HEK293 (cell line): ENCODE measurements around the gene PLAAT2.

Experiments
- GFI1B ChIP-seq: fragments of 450-650 bp; formaldehyde crosslinking; IDR thresholded peaks from 2 replicates; pipeline ENCODE4 v1.5.1; 2016; ENCODE audit warnings: missing biosample characterization, missing genetic modification characterization
- YY1 ChIP-seq: fragments of 450-650 bp; formaldehyde crosslinking; IDR thresholded peaks from 2 replicates; pipeline ENCODE4 v1.5.1; 2018; ENCODE audit warnings: missing biosample characterization, missing genetic modification characterization
- ZNF2 ChIP-seq: fragments of 450-650 bp; formaldehyde crosslinking; IDR thresholded peaks from 2 replicates; pipeline ENCODE4 v1.5.1; 2016; ENCODE audit warnings: missing biosample characterization, missing genetic modification characterization
- ZNF248 ChIP-seq: fragments of 450-650 bp; formaldehyde crosslinking; IDR thresholded peaks from 2 replicates; pipeline ENCODE4 v1.5.1; 2017; ENCODE audit warnings: missing biosample characterization, missing genetic modification characterization
- ZNF423 ChIP-seq: fragments of 450-650 bp; formaldehyde crosslinking; IDR thresholded peaks from 2 replicates; pipeline ENCODE4 v1.5.1; 2016; ENCODE audit warnings: missing biosample characterization, missing genetic modification characterization
- ZNF621 ChIP-seq: fragments of 450-650 bp; formaldehyde crosslinking; IDR thresholded peaks from 2 replicates; pipeline ENCODE4 v1.5.1; 2017; ENCODE audit warnings: missing biosample characterization, missing genetic modification characterization
- TF ChIP-seq, protein P1 (sequence below): fragments of 450-650 bp; formaldehyde crosslinking; IDR thresholded peaks from 2 replicates; pipeline ENCODE4 v1.5.1; 2016; ENCODE audit warnings: missing biosample characterization, missing genetic modification characterization
- TF ChIP-seq, protein P2 (sequence below): fragments of 450-650 bp; formaldehyde crosslinking; IDR thresholded peaks from 2 replicates; pipeline ENCODE4 v1.5.1; 2016; ENCODE audit warnings: missing biosample characterization, missing genetic modification characterization
- TF ChIP-seq, protein P3 (sequence below): fragments of 450-650 bp; formaldehyde crosslinking; IDR thresholded peaks from 2 replicates; pipeline ENCODE4 v1.5.1; 2016; ENCODE audit warnings: missing biosample characterization, missing genetic modification characterization

GRCh38 chr11:63611395-63611747 lies 48.2 kb upstream of the PLAAT2 start:
- TF ChIP-seq, protein P1, sequence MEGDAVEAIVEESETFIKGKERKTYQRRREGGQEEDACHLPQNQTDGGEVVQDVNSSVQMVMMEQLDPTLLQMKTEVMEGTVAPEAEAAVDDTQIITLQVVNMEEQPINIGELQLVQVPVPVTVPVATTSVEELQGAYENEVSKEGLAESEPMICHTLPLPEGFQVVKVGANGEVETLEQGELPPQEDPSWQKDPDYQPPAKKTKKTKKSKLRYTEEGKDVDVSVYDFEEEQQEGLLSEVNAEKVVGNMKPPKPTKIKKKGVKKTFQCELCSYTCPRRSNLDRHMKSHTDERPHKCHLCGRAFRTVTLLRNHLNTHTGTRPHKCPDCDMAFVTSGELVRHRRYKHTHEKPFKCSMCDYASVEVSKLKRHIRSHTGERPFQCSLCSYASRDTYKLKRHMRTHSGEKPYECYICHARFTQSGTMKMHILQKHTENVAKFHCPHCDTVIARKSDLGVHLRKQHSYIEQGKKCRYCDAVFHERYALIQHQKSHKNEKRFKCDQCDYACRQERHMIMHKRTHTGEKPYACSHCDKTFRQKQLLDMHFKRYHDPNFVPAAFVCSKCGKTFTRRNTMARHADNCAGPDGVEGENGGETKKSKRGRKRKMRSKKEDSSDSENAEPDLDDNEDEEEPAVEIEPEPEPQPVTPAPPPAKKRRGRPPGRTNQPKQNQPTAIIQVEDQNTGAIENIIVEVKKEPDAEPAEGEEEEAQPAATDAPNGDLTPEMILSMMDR: no peak
- no peak for TF ChIP-seq ZNF423 (tag by site-specific recombination)
- TF ChIP-seq ZNF248 (tag by site-specific recombination): no peak
- TF ChIP-seq ZNF621 (tag by site-specific recombination): no peak
- TF ChIP-seq YY1 (tag by site-specific recombination): no peak
- TF ChIP-seq GFI1B (tag by site-specific recombination): no peak
- TF ChIP-seq, protein P2, sequence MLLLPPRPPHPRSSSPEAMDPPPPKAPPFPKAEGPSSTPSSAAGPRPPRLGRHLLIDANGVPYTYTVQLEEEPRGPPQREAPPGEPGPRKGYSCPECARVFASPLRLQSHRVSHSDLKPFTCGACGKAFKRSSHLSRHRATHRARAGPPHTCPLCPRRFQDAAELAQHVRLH (tag by site-specific recombination): no peak
- no peak for TF ChIP-seq ZNF2
- TF ChIP-seq, protein P3, sequence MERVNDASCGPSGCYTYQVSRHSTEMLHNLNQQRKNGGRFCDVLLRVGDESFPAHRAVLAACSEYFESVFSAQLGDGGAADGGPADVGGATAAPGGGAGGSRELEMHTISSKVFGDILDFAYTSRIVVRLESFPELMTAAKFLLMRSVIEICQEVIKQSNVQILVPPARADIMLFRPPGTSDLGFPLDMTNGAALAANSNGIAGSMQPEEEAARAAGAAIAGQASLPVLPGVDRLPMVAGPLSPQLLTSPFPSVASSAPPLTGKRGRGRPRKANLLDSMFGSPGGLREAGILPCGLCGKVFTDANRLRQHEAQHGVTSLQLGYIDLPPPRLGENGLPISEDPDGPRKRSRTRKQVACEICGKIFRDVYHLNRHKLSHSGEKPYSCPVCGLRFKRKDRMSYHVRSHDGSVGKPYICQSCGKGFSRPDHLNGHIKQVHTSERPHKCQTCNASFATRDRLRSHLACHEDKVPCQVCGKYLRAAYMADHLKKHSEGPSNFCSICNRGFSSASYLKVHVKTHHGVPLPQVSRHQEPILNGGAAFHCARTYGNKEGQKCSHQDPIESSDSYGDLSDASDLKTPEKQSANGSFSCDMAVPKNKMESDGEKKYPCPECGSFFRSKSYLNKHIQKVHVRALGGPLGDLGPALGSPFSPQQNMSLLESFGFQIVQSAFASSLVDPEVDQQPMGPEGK (tag by site-specific recombination): no peak
